GM19467 (cell line): Measurements from ENCODE around the gene STRN4.

Experiments
- ATAC-seq: cut with Tn5 transposase; IDR thresholded peaks from one replicate; pipeline ENCODE4 v1.9.1; 2021; ENCODE audit warnings: mild to moderate bottlenecking, moderate library complexity; ENCODE audit not compliant: unreplicated experiment

Gene STRN4

GRCh38 chr19:46726551-46726950 lies 19.7 kb downstream of the STRN4 start:
- no peak for ATAC-seq

GRCh38 chr19:46725859-46726393 lies 20.3 kb downstream of the STRN4 start:
- no peak for ATAC-seq

GRCh38 chr19:46725036-46725820 lies 21.0 kb downstream of the STRN4 start:
- no peak for ATAC-seq

GRCh38 chr19:46724468-46724867 lies 21.8 kb downstream of the STRN4 start:
- ATAC-seq, result no peak

GRCh38 chr19:46723471-46723870 lies 22.8 kb downstream of the STRN4 start:
- ATAC-seq, result no peak

GRCh38 chr19:46723023-46723461 lies 23.2 kb downstream of the STRN4 start:
- no peak for ATAC-seq

- ATAC-seq, result no peak
These were observed 23.7 kb downstream of the STRN4 start for GRCh38 chr19:46722421-46723022.

- ATAC-seq, result no peak
These were observed 24.3 kb downstream of the STRN4 start for GRCh38 chr19:46722004-46722380.

- ATAC-seq, result no peak
These were observed 24.8 kb downstream of the STRN4 start for GRCh38 chr19:46721269-46722003.

GRCh38 chr19:46720503-46721239 lies 25.6 kb downstream of the STRN4 start:
- ATAC-seq, result no peak

GRCh38 chr19:46719629-46720502 lies 26.4 kb downstream of the STRN4 start:
- ATAC-seq, result no peak

- ATAC-seq, result no peak
These were observed 27.2 kb downstream of the STRN4 start for GRCh38 chr19:46718934-46719622.

GRCh38 chr19:46718157-46718933 lies 27.9 kb downstream of the STRN4 start:
- ATAC-seq, result no peak

GRCh38 chr19:46717716-46718143 lies 28.5 kb downstream of the STRN4 start:
- ATAC-seq, result no peak

- ATAC-seq, result peak; percentile 30
These were observed 29.1 kb downstream of the STRN4 start, which contains the start of gene PRKD2 for GRCh38 chr19:46717034-46717715. Gene PRKD2 (minus strand): TSS chr19:46717114. CDS start chr19:46716370, 744 bp downstream.

GRCh38 chr19:46716672-46717033 lies 29.6 kb downstream of the STRN4 start:
- no peak for ATAC-seq

GRCh38 chr19:46715975-46716671 lies 30.1 kb downstream of the STRN4 start:
- no peak for ATAC-seq
